Smooth muscle cell (in vitro differentiated cells): Measurements from ENCODE around the gene GARS1. TPM values are rescaled to one million over a fixed set of nuclear protein-coding genes. Genes with fewer than 3 reads are reported as not detected.
A peak's percentile ranks its signal among the peaks of the same experiment; 100 is the strongest.

Source experiments
- DNase-seq: peaks from one replicate; lab custom pipeline; 2025; ENCODE audit not compliant: unreplicated experiment; lab: John Stamatoyannopoulos, UW
- H2AFZ ChIP-seq: fragments of 200-600 bp; sonication (generic); 2 replicates; pipeline ENCODE4 v1.6.0; 2016; ENCODE audit warnings: antibody characterized with exemption, low read depth, mild to moderate bottlenecking
- H3F3A ChIP-seq: fragments of 200-600 bp; sonication (generic); 2 replicates; pipeline ENCODE4 v1.6.0; 2017; ENCODE audit warnings: antibody characterized with exemption, low read depth
- H3K27ac ChIP-seq: fragments of 200-600 bp; sonication (generic); 2 replicates; pipeline ENCODE4 v1.5.1; 2016; ENCODE audit warnings: low read depth, mild to moderate bottlenecking
- H3K27me3 ChIP-seq: fragments of 200-600 bp; sonication (generic); 2 replicates; pipeline ENCODE4 v1.6.1; 2016; ENCODE audit warnings: low read depth, mild to moderate bottlenecking
- H3K36me3 ChIP-seq: fragments of 200-600 bp; sonication (generic); 2 replicates; pipeline ENCODE4 v1.5.1; 2016; ENCODE audit warnings: low read depth
- H3K4me1 ChIP-seq: fragments of 200-600 bp; sonication (generic); 2 replicates; pipeline ENCODE4 v1.5.1; 2016; ENCODE audit warnings: low read depth
- H3K4me2 ChIP-seq: fragments of 200-600 bp; sonication (generic); 2 replicates; pipeline ENCODE4 v1.6.0; 2016; ENCODE audit warnings: mild to moderate bottlenecking
- H3K4me3 ChIP-seq: fragments of 200-600 bp; sonication (generic); 2 replicates; pipeline ENCODE4 v1.5.1; 2016; ENCODE audit warnings: mild to moderate bottlenecking
- H3K79me2 ChIP-seq: fragments of 200-600 bp; sonication (generic); 2 replicates; pipeline ENCODE4 v1.6.0; 2016; ENCODE audit warnings: low read depth, mild to moderate bottlenecking
- H3K9ac ChIP-seq: fragments of 200-600 bp; sonication (generic); 2 replicates; pipeline ENCODE4 v1.6.0; 2016; ENCODE audit warnings: low read depth
- H3K9me3 ChIP-seq: fragments of 200-600 bp; sonication (generic); replicated peaks from 2 replicates; pipeline ENCODE4 v1.5.1; 2016; ENCODE audit warnings: low read depth
- H4K20me1 ChIP-seq: fragments of 200-600 bp; sonication (generic); 2 replicates; pipeline ENCODE4 v1.6.0; 2016; ENCODE audit warnings: low read depth
- CTCF ChIP-seq: fragments of 200-600 bp; sonication (generic); IDR thresholded peaks from 2 replicates; pipeline ENCODE4 v1.5.1; 2017; ENCODE audit warnings: borderline replicate concordance, mild to moderate bottlenecking, antibody characterized with exemption; ENCODE audit not compliant: insufficient read depth, poor library complexity, severe bottlenecking
- whole genome bisulfite sequencing: methylation state at CpG from one replicate; pipeline ENCODE4 v1.1.7; 2016; ENCODE audit warnings: low lambda C conversion rate; 5-methylcytosine and 5-hydroxymethylcytosine counted together
- polyA plus RNA-seq: library from polyadenylated mRNA; unstranded; fragments of >200 nt; fragmentation: Nextera tagmentation; extraction: Ambion mirVana; gene quantifications from 2 replicates; pipeline ENCODE4 v1.2.1, GENCODE V29; 2016
- total RNA-seq: library from RNA; depleted of rRNA; stranded (reverse); fragments of >200 nt; gene quantifications from 2 replicates; pipeline ENCODE4 v1.2.3, GENCODE V29; 2014

The GARS1 gene
- total and polyA plus RNA-seq, 2 experiments from 2014 or later = 233 to 299 TPM

- Histone ChIP-seq H3F3A (peaks cover 5% of the 10 kb centered on the region), H4K20me1 (peaks cover 25% of the 10 kb centered on the region), H3K27me3 (no peaks in the 10 kb centered on the region), H3K79me2 (peaks cover 95% of the 10 kb centered on the region), H3K9ac (peak overlapping the region; percentile 97), H3K27ac (peak overlapping the region; percentile 98), H3K9me3 (no peaks in the 10 kb centered on the region), H3K4me3 (peak overlapping the region; percentile 81), H3K4me1 (peaks cover 22% of the 10 kb centered on the region), H2AFZ (peak overlapping the region; percentile 95), H3K36me3 (no peaks in the 10 kb centered on the region), H3K4me2 (peak overlapping the region; percentile 96)
- no peak for DNase-seq
- no peak for TF ChIP-seq CTCF
- WGBS = 0% methylated on average over 12 of the region's 12 CpGs
Measured at GRCh38 chr7:30594048-30594539, 584 bp upstream of the GARS1 start.

- Histone ChIP-seq H3K4me2 (peak overlapping the region; percentile 96), H3K36me3 (peaks cover 8% of the 10 kb centered on the region), H3K4me3 (peak overlapping the region; percentile 81), H2AFZ (peak overlapping the region; percentile 71), H3K27ac (peak overlapping the region; percentile 98), H3F3A (peaks cover 5% of the 10 kb centered on the region), H3K27me3 (no peaks in the 10 kb centered on the region), H3K79me2 (peaks cover 97% of the 10 kb centered on the region), H4K20me1 (peaks cover 39% of the 10 kb centered on the region), H3K9me3 (no peaks in the 10 kb centered on the region), H3K4me1 (peaks cover 22% of the 10 kb centered on the region), H3K9ac (peak overlapping the region; percentile 97)
- TF ChIP-seq CTCF = no peak
- no peak for DNase-seq
- under 1% methylated on average over 13 of the region's 13 CpGs for WGBS
Measured at GRCh38 chr7:30595436-30596013, 847 bp downstream of the GARS1 start.

- Histone ChIP-seq H3K4me3 (peak overlapping the region; percentile 81), H3K4me2 (peak overlapping the region; percentile 96), H4K20me1 (peaks cover 45% of the 10 kb centered on the region), H3K36me3 (peaks cover 12% of the 10 kb centered on the region), H3F3A (peaks cover 5% of the 10 kb centered on the region), H3K27ac (peak overlapping the region; percentile 98), H3K4me1 (peaks cover 22% of the 10 kb centered on the region), H3K9me3 (no peaks in the 10 kb centered on the region), H3K9ac (peak overlapping the region; percentile 97), H3K27me3 (no peaks in the 10 kb centered on the region), H3K79me2 (peaks cover 98% of the 10 kb centered on the region), H2AFZ (peak overlapping the region; percentile 64)
- TF ChIP-seq CTCF = no peak
- 2% methylated on average over 14 of the region's 14 CpGs for WGBS
- no peak for DNase-seq
Measured at GRCh38 chr7:30596014-30596641, 1.4 kb downstream of the GARS1 start.
